Smooth muscle cell (in vitro differentiated cells): Measurements from ENCODE around the gene LFNG. TPM values are rescaled to one million over a fixed set of nuclear protein-coding genes. Genes with fewer than 3 reads are reported as not detected.
A peak's percentile ranks its signal among the peaks of the same experiment; 100 is the strongest.
"Not testable (repeated sequence)": the region's sequence is repeated elsewhere in the genome, so short reads cannot be mapped to it uniquely, and the experiment has no call there.

ENCODE experiments used
- DNase-seq: peaks from one replicate; lab custom pipeline; 2025; ENCODE audit not compliant: unreplicated experiment; lab: John Stamatoyannopoulos, UW
- H2AFZ ChIP-seq: fragments of 200-600 bp; sonication (generic); 2 replicates; pipeline ENCODE4 v1.6.0; 2016; ENCODE audit warnings: antibody characterized with exemption, low read depth, mild to moderate bottlenecking
- H3F3A ChIP-seq: fragments of 200-600 bp; sonication (generic); 2 replicates; pipeline ENCODE4 v1.6.0; 2017; ENCODE audit warnings: antibody characterized with exemption, low read depth
- H3K27ac ChIP-seq: fragments of 200-600 bp; sonication (generic); 2 replicates; pipeline ENCODE4 v1.5.1; 2016; ENCODE audit warnings: low read depth, mild to moderate bottlenecking
- H3K27me3 ChIP-seq: fragments of 200-600 bp; sonication (generic); 2 replicates; pipeline ENCODE4 v1.6.1; 2016; ENCODE audit warnings: low read depth, mild to moderate bottlenecking
- H3K36me3 ChIP-seq: fragments of 200-600 bp; sonication (generic); 2 replicates; pipeline ENCODE4 v1.5.1; 2016; ENCODE audit warnings: low read depth
- H3K4me1 ChIP-seq: fragments of 200-600 bp; sonication (generic); 2 replicates; pipeline ENCODE4 v1.5.1; 2016; ENCODE audit warnings: low read depth
- H3K4me2 ChIP-seq: fragments of 200-600 bp; sonication (generic); 2 replicates; pipeline ENCODE4 v1.6.0; 2016; ENCODE audit warnings: mild to moderate bottlenecking
- H3K4me3 ChIP-seq: fragments of 200-600 bp; sonication (generic); 2 replicates; pipeline ENCODE4 v1.5.1; 2016; ENCODE audit warnings: mild to moderate bottlenecking
- H3K79me2 ChIP-seq: fragments of 200-600 bp; sonication (generic); 2 replicates; pipeline ENCODE4 v1.6.0; 2016; ENCODE audit warnings: low read depth, mild to moderate bottlenecking
- H3K9ac ChIP-seq: fragments of 200-600 bp; sonication (generic); 2 replicates; pipeline ENCODE4 v1.6.0; 2016; ENCODE audit warnings: low read depth
- H3K9me3 ChIP-seq: fragments of 200-600 bp; sonication (generic); replicated peaks from 2 replicates; pipeline ENCODE4 v1.5.1; 2016; ENCODE audit warnings: low read depth
- H4K20me1 ChIP-seq: fragments of 200-600 bp; sonication (generic); 2 replicates; pipeline ENCODE4 v1.6.0; 2016; ENCODE audit warnings: low read depth
- CTCF ChIP-seq: fragments of 200-600 bp; sonication (generic); IDR thresholded peaks from 2 replicates; pipeline ENCODE4 v1.5.1; 2017; ENCODE audit warnings: borderline replicate concordance, mild to moderate bottlenecking, antibody characterized with exemption; ENCODE audit not compliant: insufficient read depth, poor library complexity, severe bottlenecking
- WGBS: methylation state at CpG from one replicate; pipeline ENCODE4 v1.1.7; 2016; ENCODE audit warnings: low lambda C conversion rate; 5-methylcytosine and 5-hydroxymethylcytosine counted together
- polyA plus RNA-seq: library from polyadenylated mRNA; unstranded; fragments of >200 nt; fragmentation: Nextera tagmentation; extraction: Ambion mirVana; gene quantifications from 2 replicates; pipeline ENCODE4 v1.2.1, GENCODE V29; 2016
- total RNA-seq: library from RNA; depleted of rRNA; stranded (reverse); fragments of >200 nt; gene quantifications from 2 replicates; pipeline ENCODE4 v1.2.3, GENCODE V29; 2014

Gene LFNG
- total and polyA plus RNA-seq, 2 experiments from 2014 or later = 6.0 to 9.8 TPM

GRCh38 chr7:2555121-2556052 is 35.8 kb downstream of the LFNG start, which contains the start of gene BRAT1:
Gene BRAT1 (minus strand): TSS chr7:2555524. CDS start chr7:2554431, 1,093 bp downstream.
- Histone ChIP-seq H3K9ac (peak within 1 kb of the TSS; percentile 96), H3K27me3 (no peaks in the 10 kb centered on the region), H3K4me1 (peaks cover 13% of the 10 kb centered on the region), H3K36me3 (no peaks in the 10 kb centered on the region), H3K4me2 (peak within 1 kb of the TSS; percentile 88), H3K9me3 (no peaks in the 10 kb centered on the region), H2AFZ (peak within 1 kb of the TSS; percentile 98), H3K27ac (peak within 1 kb of the TSS; percentile 94), H3F3A (peaks cover 4% of the 10 kb centered on the region), H4K20me1 (peaks cover 13% of the 10 kb centered on the region), H3K4me3 (peak within 1 kb of the TSS; percentile 95), H3K79me2 (peaks cover 15% of the 10 kb centered on the region)
- TF ChIP-seq CTCF = peak; percentile 36
- WGBS = 1% methylated on average over 42 of the region's 79 CpGs
- peak; percentile 94 for DNase-seq

- no peak for TF ChIP-seq CTCF
- Histone ChIP-seq H3K27ac (peak within 1 kb of the TSS; percentile 63), H3K36me3 (no peaks in the 10 kb centered on the region), H3F3A (peaks cover 4% of the 10 kb centered on the region), H3K4me2 (peak within 1 kb of the TSS; percentile 100), H3K27me3 (no peaks in the 10 kb centered on the region), H4K20me1 (peaks cover 7% of the 10 kb centered on the region), H3K4me3 (peak within 1 kb of the TSS; percentile 98), H3K79me2 (peaks cover 26% of the 10 kb centered on the region), H3K9me3 (no peaks in the 10 kb centered on the region), H3K4me1 (peaks cover 13% of the 10 kb centered on the region), H3K9ac (peak within 1 kb of the TSS; percentile 83), H2AFZ (peak within 1 kb of the TSS; percentile 91)
- WGBS = 7% methylated on average over 58 of the region's 66 CpGs
- DNase-seq = peak; percentile 85
Observed at GRCh38 chr7:2558629-2559282, 39.2 kb downstream of the LFNG start, which contains the start of gene IQCE. Gene IQCE (plus strand): TSS chr7:2558979. CDS start chr7:2559182, 203 bp downstream.

- H3K27me3 ChIP-seq = no peaks in the 10 kb centered on the region
- H3F3A ChIP-seq = peaks cover 4% of the 10 kb centered on the region
- H3K4me3 ChIP-seq = peak overlapping the region; percentile 98
- no peaks in the 10 kb centered on the region for H3K9me3 ChIP-seq
- WGBS = 6% methylated on average over 50 of the region's 53 CpGs
- no peak for TF ChIP-seq CTCF
- peak overlapping the region; percentile 100 for H3K4me2 ChIP-seq
- DNase-seq = no peak
- peak overlapping the region; percentile 91 for H2AFZ ChIP-seq
- H3K9ac ChIP-seq = peak overlapping the region; percentile 83
- peaks cover 10% of the 10 kb centered on the region for H3K4me1 ChIP-seq
- no peaks in the 10 kb centered on the region for H3K36me3 ChIP-seq
- H3K79me2 ChIP-seq = peaks cover 24% of the 10 kb centered on the region
- H3K27ac ChIP-seq = peak overlapping the region; percentile 63
- peaks cover 3% of the 10 kb centered on the region for H4K20me1 ChIP-seq
Observed at GRCh38 chr7:2559283-2559950, 39.8 kb downstream of the LFNG start.

GRCh38 chr7:2563955-2564354 is 44.4 kb downstream of the LFNG start:
- peaks cover 21% of the 10 kb centered on the region for H3K79me2 ChIP-seq
- not testable (repeated sequence) for H3F3A ChIP-seq, H3K4me2 ChIP-seq, H3K9ac ChIP-seq, H2AFZ ChIP-seq, DNase-seq, H3K4me1 ChIP-seq, H3K36me3 ChIP-seq, H3K27ac ChIP-seq, H3K4me3 ChIP-seq, H3K27me3 ChIP-seq, H3K9me3 ChIP-seq
- 95% methylated on average over 3 of the region's 3 CpGs for WGBS
- H4K20me1 ChIP-seq = peaks cover 10% of the 10 kb centered on the region
